Uterus (tissue), 2 donors: Measurements from ENCODE around the gene LRBA.
"Not testable (repeated sequence)": the region's sequence is repeated elsewhere in the genome, so short reads cannot be mapped to it uniquely, and the experiment has no call there.

Source experiments
- POLR2A ChIP-seq, 2 donors: fragments of 450-650 bp; IDR thresholded peaks; one replicate each; pipeline ENCODE4 v1.6.1; 2016; ENCODE audit warnings: antibody characterized with exemption in 2 of 2, mild to moderate bottlenecking in 1 of 2, moderate library complexity in 1 of 2
- TF ChIP-seq, protein P1 (sequence below), 4 experiments: fragments of 200-600 bp in 2 of 4; fragments of 450-650 bp in 2 of 4; sonication (generic) in 2 of 4; IDR thresholded peaks; one replicate each; pipeline ENCODE4 v1.5.1; 2016 to 2019; ENCODE audit warnings: antibody characterized with exemption in 4 of 4, mild to moderate bottlenecking in 2 of 4, moderate library complexity in 1 of 4

GRCh38 chr4:150918562-150918961, 96.5 kb downstream of the LRBA start:
- TF ChIP-seq POLR2A (IDR thresholded peaks at IDR 0.05), result not testable (repeated sequence)
- TF ChIP-seq, protein P1, sequence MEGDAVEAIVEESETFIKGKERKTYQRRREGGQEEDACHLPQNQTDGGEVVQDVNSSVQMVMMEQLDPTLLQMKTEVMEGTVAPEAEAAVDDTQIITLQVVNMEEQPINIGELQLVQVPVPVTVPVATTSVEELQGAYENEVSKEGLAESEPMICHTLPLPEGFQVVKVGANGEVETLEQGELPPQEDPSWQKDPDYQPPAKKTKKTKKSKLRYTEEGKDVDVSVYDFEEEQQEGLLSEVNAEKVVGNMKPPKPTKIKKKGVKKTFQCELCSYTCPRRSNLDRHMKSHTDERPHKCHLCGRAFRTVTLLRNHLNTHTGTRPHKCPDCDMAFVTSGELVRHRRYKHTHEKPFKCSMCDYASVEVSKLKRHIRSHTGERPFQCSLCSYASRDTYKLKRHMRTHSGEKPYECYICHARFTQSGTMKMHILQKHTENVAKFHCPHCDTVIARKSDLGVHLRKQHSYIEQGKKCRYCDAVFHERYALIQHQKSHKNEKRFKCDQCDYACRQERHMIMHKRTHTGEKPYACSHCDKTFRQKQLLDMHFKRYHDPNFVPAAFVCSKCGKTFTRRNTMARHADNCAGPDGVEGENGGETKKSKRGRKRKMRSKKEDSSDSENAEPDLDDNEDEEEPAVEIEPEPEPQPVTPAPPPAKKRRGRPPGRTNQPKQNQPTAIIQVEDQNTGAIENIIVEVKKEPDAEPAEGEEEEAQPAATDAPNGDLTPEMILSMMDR (IDR thresholded peaks at IDR 0.05), result not testable (repeated sequence)
